Measurements from ENCODE around the gene LLCFC1.

LLCFC1 gene

DNA sequence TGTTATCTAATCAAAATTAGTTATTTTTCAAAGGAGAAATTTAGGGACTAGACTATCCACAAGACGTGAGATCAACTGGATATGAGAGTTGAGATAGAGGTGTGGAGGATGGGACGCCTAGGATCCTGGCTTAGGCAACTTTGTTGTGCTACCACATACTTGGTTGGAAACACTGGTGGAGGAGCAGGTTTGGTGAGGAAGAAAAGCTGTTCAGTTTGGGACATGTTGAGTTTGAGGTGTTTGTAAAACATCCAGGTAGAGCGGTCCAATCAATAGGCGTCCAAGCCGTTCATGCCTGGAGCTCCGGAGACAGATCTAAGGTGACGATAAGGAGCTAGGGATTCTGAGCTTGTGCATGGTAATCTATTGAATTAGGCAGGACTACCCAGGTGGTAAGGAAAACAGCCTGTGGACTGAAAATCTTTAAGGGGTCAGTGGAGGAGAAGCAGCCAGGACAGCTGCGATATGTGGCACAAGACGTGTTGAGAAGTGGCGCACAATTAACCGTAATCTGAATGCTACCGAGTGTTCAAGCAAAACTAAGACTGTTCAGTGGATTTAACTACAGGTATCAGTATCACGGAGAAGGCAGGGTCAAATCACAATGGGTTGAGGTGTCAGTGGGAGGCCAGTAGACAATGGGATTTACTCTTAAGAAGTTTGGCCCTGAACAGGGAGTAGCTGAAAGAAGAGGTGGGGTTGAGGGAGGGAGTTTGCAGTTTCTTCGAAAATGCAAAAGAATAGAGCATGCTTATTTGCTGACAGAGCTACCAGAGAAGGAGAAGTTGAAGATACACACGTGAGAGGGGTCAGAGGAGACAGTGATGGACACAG lies 37.6 kb upstream of the LLCFC1 start:
- H3K36me3 Mint-ChIP-seq (ENCODE audit: low read depth): no peaks in the 10 kb centered on the region
- no peaks in the 10 kb centered on the region for H3K9me3 Mint-ChIP-seq
- H3K4me3 Mint-ChIP-seq: no peak overlapping the region
- H3K27me3 Mint-ChIP-seq (ENCODE audit: low read depth): peaks cover 9% of the 10 kb centered on the region
- H3K4me1 Mint-ChIP-seq (ENCODE audit: low read depth): no peaks in the 10 kb centered on the region
- H3K27ac Mint-ChIP-seq: no peak overlapping the region

- Mint-ChIP-seq H3K9me3 (no peaks in the 10 kb centered on the region), H3K4me1 (ENCODE audit: low read depth) (no peaks in the 10 kb centered on the region), H3K27me3 (ENCODE audit: low read depth) (peaks cover 9% of the 10 kb centered on the region)
Measured at GRCh38 chr7:142904128-142904527, 35.2 kb upstream of the LLCFC1 start.

GRCh38 chr7:142905759-142906158 lies 33.5 kb upstream of the LLCFC1 start:
- peaks cover 4% of the 10 kb centered on the region for H3K27me3 Mint-ChIP-seq (ENCODE audit: low read depth)
- no peaks in the 10 kb centered on the region for H3K36me3 Mint-ChIP-seq (ENCODE audit: low read depth)
- no peak overlapping the region for H3K27ac Mint-ChIP-seq
- no peaks in the 10 kb centered on the region for H3K9me3 Mint-ChIP-seq
- H3K4me1 Mint-ChIP-seq (ENCODE audit: low read depth): no peaks in the 10 kb centered on the region
- H3K4me3 Mint-ChIP-seq: no peak overlapping the region

More at GRCh38 chr7:142904128-142904527, 35.2 kb upstream of the LLCFC1 start:
- no peaks in the 10 kb centered on the region for H3K36me3 Mint-ChIP-seq (ENCODE audit: low read depth)
- no peak overlapping the region for H3K27ac Mint-ChIP-seq
- H3K4me3 Mint-ChIP-seq: no peak overlapping the region

DNA sequence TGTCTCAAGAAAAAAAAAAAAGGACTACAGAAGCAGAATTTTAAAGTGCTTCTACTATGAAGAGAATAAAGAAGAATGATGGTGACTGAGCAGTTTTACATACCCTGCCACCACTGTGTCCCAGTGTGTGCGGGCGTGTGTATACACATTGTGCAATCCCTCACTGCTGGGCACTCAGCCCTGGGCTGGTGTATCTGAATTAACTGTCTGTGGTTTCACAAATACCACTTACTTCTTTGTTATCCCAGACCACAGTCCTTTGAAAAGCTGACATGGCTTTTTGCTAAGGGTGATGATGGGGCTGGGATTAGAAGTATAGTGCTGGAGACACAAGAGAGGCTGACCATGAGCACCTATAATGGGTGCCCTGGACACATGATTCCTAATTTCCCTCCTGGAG lies 32.6 kb upstream of the LLCFC1 start:
- Mint-ChIP-seq H3K27me3 (ENCODE audit: low read depth) (peaks cover 4% of the 10 kb centered on the region), H3K9me3 (no peaks in the 10 kb centered on the region), H3K36me3 (ENCODE audit: low read depth) (no peaks in the 10 kb centered on the region), H3K4me3 (no peak overlapping the region), H3K27ac (no peak overlapping the region), H3K4me1 (ENCODE audit: low read depth) (no peaks in the 10 kb centered on the region)

DNA sequence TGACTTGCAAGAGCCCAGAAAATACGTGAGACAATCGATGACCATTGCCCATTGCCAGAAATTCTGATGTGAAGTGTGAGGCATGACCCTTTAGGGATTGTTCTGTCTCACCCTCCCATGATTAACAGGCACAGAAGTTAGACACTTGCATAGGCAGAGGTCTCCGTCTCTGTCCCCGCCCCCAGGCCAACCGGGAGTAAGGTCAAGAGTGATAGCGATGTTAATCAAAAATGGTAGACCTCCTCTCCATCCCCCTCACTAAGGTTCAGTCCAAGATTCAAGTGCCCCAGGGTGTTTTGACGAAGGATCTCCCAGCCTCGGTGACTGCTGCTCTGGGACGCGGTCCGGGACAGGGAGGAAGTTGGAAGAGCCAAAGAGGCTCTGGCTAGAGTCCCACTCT lies 31.0 kb upstream of the LLCFC1 start:
- Mint-ChIP-seq H3K27ac (no peak overlapping the region), H3K27me3 (ENCODE audit: low read depth) (no peaks in the 10 kb centered on the region), H3K36me3 (ENCODE audit: low read depth) (no peaks in the 10 kb centered on the region), H3K4me3 (no peak overlapping the region), H3K4me1 (ENCODE audit: low read depth) (no peaks in the 10 kb centered on the region), H3K9me3 (no peaks in the 10 kb centered on the region)

DNA sequence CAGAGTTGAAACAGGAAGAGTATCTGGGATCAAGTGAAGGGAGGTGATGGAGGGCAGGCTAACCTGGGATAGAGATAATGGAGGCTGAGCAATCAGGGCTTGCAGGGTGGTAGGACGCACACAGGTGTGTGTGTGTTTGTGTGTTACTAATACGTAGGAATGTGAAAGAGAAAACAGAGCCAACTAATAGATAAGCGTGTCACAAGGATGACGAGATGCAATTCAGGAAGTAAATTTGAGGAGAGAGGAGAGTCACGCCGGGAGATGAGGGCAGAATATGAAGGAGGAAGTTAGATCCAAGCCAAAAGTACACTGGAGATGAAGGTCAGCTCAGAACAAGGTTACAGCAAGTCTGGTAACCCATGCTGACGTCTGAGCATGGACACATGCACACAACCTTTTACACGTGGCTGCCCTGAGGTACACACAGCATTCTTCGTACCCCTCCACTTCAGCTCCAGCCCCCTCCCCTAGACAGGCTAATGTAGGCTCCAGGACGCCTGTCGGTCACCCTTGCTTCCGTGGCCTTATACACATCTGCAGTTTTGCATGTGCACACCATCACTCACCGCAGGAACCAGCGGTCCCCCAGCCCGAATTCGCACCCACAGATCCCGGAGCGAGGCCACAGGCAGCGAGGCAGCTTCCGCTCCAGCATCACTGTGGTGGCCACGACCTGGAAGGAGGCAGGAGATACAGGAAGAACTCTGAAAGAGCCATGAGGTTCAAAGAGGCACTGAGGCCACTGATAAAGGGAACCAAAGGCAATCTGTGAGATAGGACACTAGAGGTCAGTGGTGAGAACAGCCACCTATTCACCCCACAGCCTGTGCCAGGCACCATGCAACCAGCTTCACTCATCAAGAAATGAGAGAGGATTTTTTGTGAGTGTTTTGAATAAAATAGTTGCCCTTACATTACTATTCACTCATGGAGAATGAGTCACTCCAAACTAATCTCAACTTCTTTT lies 30.1 kb upstream of the LLCFC1 start:
- Mint-ChIP-seq H3K36me3 (ENCODE audit: low read depth) (no peaks in the 10 kb centered on the region), H3K4me3 (no peak overlapping the region), H3K4me1 (ENCODE audit: low read depth) (peaks cover 2% of the 10 kb centered on the region), H3K9me3 (no peaks in the 10 kb centered on the region), H3K27ac (no peak overlapping the region), H3K27me3 (ENCODE audit: low read depth) (peaks cover under 1% of the 10 kb centered on the region)

GRCh38 chr7:142910031-142910433 lies 29.3 kb upstream of the LLCFC1 start:
- no peak overlapping the region for H3K27ac Mint-ChIP-seq
- H3K9me3 Mint-ChIP-seq: no peaks in the 10 kb centered on the region
- peaks cover 5% of the 10 kb centered on the region for H3K27me3 Mint-ChIP-seq (ENCODE audit: low read depth)
- H3K36me3 Mint-ChIP-seq (ENCODE audit: low read depth): no peaks in the 10 kb centered on the region
- no peak overlapping the region for H3K4me3 Mint-ChIP-seq
- H3K4me1 Mint-ChIP-seq (ENCODE audit: low read depth): peaks cover 2% of the 10 kb centered on the region

DNA sequence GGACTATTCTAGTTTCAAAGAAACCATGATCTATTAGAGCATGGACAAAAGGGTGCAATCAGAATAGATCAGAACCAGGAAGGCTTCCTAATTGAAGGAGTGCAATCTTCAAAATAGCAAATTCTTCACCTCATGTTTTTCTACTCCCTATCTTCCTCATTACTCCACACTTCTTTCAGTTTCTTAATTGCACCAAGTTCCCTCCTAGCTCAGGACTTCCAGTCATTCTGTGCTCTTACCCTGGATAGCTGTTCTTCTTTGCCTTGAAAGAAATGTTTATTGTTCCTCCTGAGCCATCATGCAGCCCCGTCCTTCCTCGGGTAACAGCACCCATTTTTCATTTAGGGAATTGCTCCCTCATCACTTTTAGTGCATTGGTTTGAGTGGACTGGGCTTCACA lies 28.8 kb upstream of the LLCFC1 start:
- Mint-ChIP-seq H3K9me3 (no peaks in the 10 kb centered on the region), H3K4me3 (no peak overlapping the region), H3K4me1 (ENCODE audit: low read depth) (peaks cover 2% of the 10 kb centered on the region), H3K27me3 (ENCODE audit: low read depth) (peaks cover 5% of the 10 kb centered on the region), H3K36me3 (ENCODE audit: low read depth) (no peaks in the 10 kb centered on the region), H3K27ac (no peak overlapping the region)

DNA sequence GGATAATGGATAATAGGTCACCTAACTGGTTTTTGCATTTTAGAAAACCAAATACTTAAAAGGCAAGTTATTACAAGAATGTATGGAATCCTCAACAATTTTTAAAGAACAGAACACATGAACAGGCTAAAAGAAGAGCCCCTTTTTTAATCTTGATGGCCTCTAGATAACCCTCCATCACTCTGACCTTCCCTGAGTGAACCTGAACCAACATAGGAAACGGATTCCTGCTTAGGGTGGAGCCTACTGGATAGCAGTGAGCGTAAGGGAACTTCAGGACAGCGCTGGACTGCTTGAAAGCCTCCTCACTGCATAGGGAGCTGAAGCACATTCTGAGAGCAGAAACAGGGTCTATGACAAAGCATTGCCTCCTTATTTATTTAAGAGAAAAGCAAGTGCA lies 26.2 kb upstream of the LLCFC1 start:
- Mint-ChIP-seq H3K4me3 (no peak overlapping the region), H3K27me3 (ENCODE audit: low read depth) (peaks cover 13% of the 10 kb centered on the region), H3K4me1 (ENCODE audit: low read depth) (peaks cover 2% of the 10 kb centered on the region), H3K27ac (no peak overlapping the region), H3K36me3 (ENCODE audit: low read depth) (no peaks in the 10 kb centered on the region), H3K9me3 (no peaks in the 10 kb centered on the region)

- no peaks in the 10 kb centered on the region for H3K36me3 Mint-ChIP-seq (ENCODE audit: low read depth)
- no peak overlapping the region for H3K27ac Mint-ChIP-seq
- peaks cover 16% of the 10 kb centered on the region for H3K27me3 Mint-ChIP-seq (ENCODE audit: low read depth)
- no peak overlapping the region for H3K4me3 Mint-ChIP-seq
- H3K4me1 Mint-ChIP-seq (ENCODE audit: low read depth): peaks cover 2% of the 10 kb centered on the region
- H3K9me3 Mint-ChIP-seq: no peaks in the 10 kb centered on the region
Measured at GRCh38 chr7:142913566-142913965, 25.7 kb upstream of the LLCFC1 start.

DNA sequence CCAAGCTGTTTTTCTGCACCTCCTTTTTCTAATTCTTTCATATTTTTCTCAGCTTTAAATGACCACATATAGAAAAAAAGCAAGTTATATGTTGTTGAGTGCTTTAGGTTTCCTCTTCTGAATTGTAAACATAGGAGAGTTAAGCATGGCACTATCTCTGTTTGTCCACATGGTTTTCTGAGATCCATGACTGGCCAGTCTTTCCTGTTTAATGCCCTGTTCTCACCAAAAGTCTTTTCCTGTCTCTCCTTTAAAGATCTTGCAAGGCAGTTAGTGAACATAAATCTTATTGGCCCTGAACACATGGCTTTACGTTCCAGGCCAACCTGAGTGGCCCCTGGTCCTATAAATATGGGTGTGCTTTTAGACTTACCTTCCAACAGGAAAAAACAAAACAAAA lies 25.2 kb upstream of the LLCFC1 start:
- H3K36me3 Mint-ChIP-seq (ENCODE audit: low read depth): no peaks in the 10 kb centered on the region
- H3K4me1 Mint-ChIP-seq (ENCODE audit: low read depth): peaks cover 2% of the 10 kb centered on the region
- no peak overlapping the region for H3K27ac Mint-ChIP-seq
- H3K27me3 Mint-ChIP-seq (ENCODE audit: low read depth): peaks cover 16% of the 10 kb centered on the region
- no peak overlapping the region for H3K4me3 Mint-ChIP-seq
- H3K9me3 Mint-ChIP-seq: no peaks in the 10 kb centered on the region

GRCh38 chr7:142915315-142915714 lies 24.0 kb upstream of the LLCFC1 start:
- H3K27me3 Mint-ChIP-seq (ENCODE audit: low read depth): peaks cover 16% of the 10 kb centered on the region
- no peak overlapping the region for H3K27ac Mint-ChIP-seq
- peaks cover 2% of the 10 kb centered on the region for H3K4me1 Mint-ChIP-seq (ENCODE audit: low read depth)
- H3K36me3 Mint-ChIP-seq (ENCODE audit: low read depth): no peaks in the 10 kb centered on the region
- no peak overlapping the region for H3K4me3 Mint-ChIP-seq
- no peaks in the 10 kb centered on the region for H3K9me3 Mint-ChIP-seq

DNA sequence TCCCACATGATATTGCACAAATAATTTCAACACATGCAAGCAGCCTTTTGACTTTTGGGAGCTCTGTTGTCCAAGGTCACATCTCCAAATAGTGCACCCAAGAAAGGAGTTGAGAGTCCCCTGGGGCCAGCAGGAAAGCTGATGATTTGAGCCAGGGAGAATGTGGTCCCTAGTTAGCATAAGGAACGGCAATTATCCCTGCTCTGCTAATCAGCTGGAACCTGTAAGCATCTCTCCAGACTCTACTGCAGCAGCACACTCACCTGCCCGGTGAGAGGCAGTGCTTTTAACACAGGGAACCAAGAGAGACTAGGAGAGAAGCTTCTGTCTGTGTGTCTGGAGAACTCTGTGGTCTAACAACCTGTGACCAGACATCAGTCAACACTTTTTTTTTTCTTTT lies 22.8 kb upstream of the LLCFC1 start:
- H3K27ac Mint-ChIP-seq: no peak overlapping the region
- no peaks in the 10 kb centered on the region for H3K9me3 Mint-ChIP-seq
- no peak overlapping the region for H3K4me3 Mint-ChIP-seq
- peaks cover 16% of the 10 kb centered on the region for H3K27me3 Mint-ChIP-seq (ENCODE audit: low read depth)
- H3K4me1 Mint-ChIP-seq (ENCODE audit: low read depth): peaks cover 2% of the 10 kb centered on the region
- H3K36me3 Mint-ChIP-seq (ENCODE audit: low read depth): no peaks in the 10 kb centered on the region

DNA sequence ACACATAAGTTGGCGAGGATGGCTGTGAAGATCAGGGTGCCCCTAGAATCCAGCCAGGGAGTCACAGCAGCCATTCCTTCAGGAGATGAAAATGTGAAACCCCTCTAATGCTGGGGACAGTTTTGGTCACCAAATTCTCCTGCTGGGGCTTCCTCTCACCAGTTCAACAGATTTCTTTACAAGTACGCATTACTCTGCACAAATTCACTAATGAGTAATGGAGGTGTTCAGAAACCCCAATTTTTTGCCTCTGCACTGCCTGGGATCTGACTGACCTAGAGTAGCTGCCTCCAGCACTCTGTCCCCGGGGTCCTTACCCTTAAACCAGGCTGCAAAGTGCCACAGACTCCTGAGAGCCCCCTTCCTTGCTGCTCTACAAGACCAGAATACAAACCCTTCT lies 21.8 kb upstream of the LLCFC1 start:
- Mint-ChIP-seq H3K36me3 (ENCODE audit: low read depth) (no peaks in the 10 kb centered on the region), H3K4me1 (ENCODE audit: low read depth) (peaks cover 2% of the 10 kb centered on the region)

DNA sequence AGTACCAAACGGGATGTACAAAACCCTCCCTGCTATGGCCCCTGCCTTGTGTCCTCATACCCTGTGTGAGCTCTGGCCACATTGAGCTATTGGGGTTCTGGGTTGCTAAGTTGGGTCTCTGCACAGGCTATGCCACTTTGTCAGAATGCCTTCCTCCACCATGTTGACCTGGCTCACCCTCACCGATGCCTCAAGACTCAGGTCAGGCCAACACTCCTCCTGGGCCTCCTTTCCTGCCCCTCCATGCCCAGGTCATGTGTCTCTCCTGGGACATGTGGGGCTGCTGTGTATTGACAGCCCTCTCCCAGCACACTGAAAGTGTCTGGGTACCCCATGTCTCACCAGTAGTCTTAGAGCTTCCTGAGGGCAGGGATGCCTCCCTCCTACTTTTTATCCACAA lies 20.4 kb upstream of the LLCFC1 start:
- Mint-ChIP-seq H3K36me3 (ENCODE audit: low read depth) (no peaks in the 10 kb centered on the region), H3K9me3 (no peaks in the 10 kb centered on the region), H3K27me3 (ENCODE audit: low read depth) (peaks cover 21% of the 10 kb centered on the region), H3K27ac (no peak overlapping the region), H3K4me3 (no peak overlapping the region), H3K4me1 (ENCODE audit: low read depth) (no peaks in the 10 kb centered on the region)

More for the DNA sequence above, 21.8 kb upstream of the LLCFC1 start:
- no peak overlapping the region for H3K27ac Mint-ChIP-seq
- no peaks in the 10 kb centered on the region for H3K9me3 Mint-ChIP-seq
- peaks cover 21% of the 10 kb centered on the region for H3K27me3 Mint-ChIP-seq (ENCODE audit: low read depth)
- H3K4me3 Mint-ChIP-seq: no peak overlapping the region
